GM12875 (cell line): Measurements from ENCODE around the gene HNRNPUL2.
"Not testable (repeated sequence)": the region's sequence is repeated elsewhere in the genome, so short reads cannot be mapped to it uniquely, and the experiment has no call there.

ENCODE experiments used
- H3K4me3 ChIP-seq: one replicate; pipeline ENCODE4 v1.5.1; 2011; ENCODE audit warnings: low read depth, low read length, control low read depth
- CTCF ChIP-seq: IDR thresholded peaks from 2 replicates; pipeline ENCODE4 v1.5.1; 2011; ENCODE audit warnings: low read depth, mild to moderate bottlenecking, control low read depth, inconsistent platforms, low read length, moderate library complexity, borderline replicate concordance; ENCODE audit not compliant: insufficient read depth

HNRNPUL2 gene

GRCh38 chr11:62707277-62707861, 19.9 kb downstream of the HNRNPUL2 start, which contains the start of the genes BSCL2 and GNG3:
Gene BSCL2, minus strand, starts transcription at chr11:62707424. Its CDS starts 229 bp downstream, at chr11:62707195.
Gene GNG3, plus strand, starts transcription at chr11:62707676. Its CDS starts 620 bp downstream, at chr11:62708296.
- no peak for TF ChIP-seq CTCF

GRCh38 chr11:62706850-62707247, 20.4 kb downstream of the HNRNPUL2 start:
- no peak overlapping the region for H3K4me3 ChIP-seq
- no peak for TF ChIP-seq CTCF

More at GRCh38 chr11:62707277-62707861, 19.9 kb downstream of the HNRNPUL2 start, which contains the start of the genes BSCL2 and GNG3:
- peak within 1 kb of the TSS; percentile 63 for H3K4me3 ChIP-seq

- no peak for TF ChIP-seq CTCF
- H3K4me3 ChIP-seq = peak overlapping the region; percentile 66
Observed at GRCh38 chr11:62705880-62706849, 21.1 kb downstream of the HNRNPUL2 start.

GRCh38 chr11:62705413-62705812, 21.8 kb downstream of the HNRNPUL2 start:
- no peak for TF ChIP-seq CTCF
- H3K4me3 ChIP-seq = peak overlapping the region; percentile 66

- H3K4me3 ChIP-seq = not testable (repeated sequence)
Observed at GRCh38 chr11:62703921-62704320, 23.3 kb downstream of the HNRNPUL2 start.

GRCh38 chr11:62702246-62702645, 25.0 kb downstream of the HNRNPUL2 start:
- H3K4me3 ChIP-seq = no peak overlapping the region
- TF ChIP-seq CTCF = no peak

GRCh38 chr11:62694455-62695167, 32.6 kb downstream of the HNRNPUL2 start:
- no peak overlapping the region for H3K4me3 ChIP-seq
- TF ChIP-seq CTCF = peak; percentile 84

- not testable (repeated sequence) for H3K4me3 ChIP-seq
Observed at GRCh38 chr11:62693624-62694023, 33.6 kb downstream of the HNRNPUL2 start.
